Nephron (organoid): ENCODE measurements around the gene IREB2.

Experiments used
- H3K27ac Mint-ChIP-seq, 3 experiments: 2 replicates each; pipeline ENCODE4 v1.8.0; 2020; ENCODE audit warnings: mixed read lengths in 3 of 3, mild to moderate bottlenecking in 2 of 3, moderate library complexity in 1 of 3
- H3K27me3 Mint-ChIP-seq: 2 replicates; pipeline ENCODE4 v1.8.0; 2021; ENCODE audit warnings: low read depth, mild to moderate bottlenecking, moderate library complexity, mixed read lengths
- H3K36me3 Mint-ChIP-seq: 2 replicates; pipeline ENCODE4 v1.8.0; 2020; ENCODE audit warnings: low read depth, mixed read lengths
- H3K4me1 Mint-ChIP-seq: 2 replicates; pipeline ENCODE4 v1.8.0; 2020; ENCODE audit warnings: mixed read lengths
- H3K4me3 Mint-ChIP-seq, 3 experiments: 2 replicates each; pipeline ENCODE4 v1.8.0; 2020; ENCODE audit warnings: mild to moderate bottlenecking in 3 of 3, mixed read lengths in 3 of 3, moderate library complexity in 2 of 3
- H3K9me3 Mint-ChIP-seq: 2 replicates; pipeline ENCODE4 v1.8.0; 2020; ENCODE audit warnings: mixed read lengths
- CTCF ChIP-seq, 3 experiments: fragments of 200-600 bp; sonication (generic); IDR thresholded peaks; one replicate each; pipeline ENCODE4 v1.5.0; 2021; ENCODE audit warnings: antibody characterized with exemption in 3 of 3; ENCODE audit not compliant: unreplicated experiment in 3 of 3

The IREB2 gene

GRCh38 chr15:78453447-78453846 is 15.4 kb downstream of the IREB2 start:
- Mint-ChIP-seq H3K4me1 (peaks cover 67% of the 10 kb centered on the region), H3K36me3 (peaks cover 21% of the 10 kb centered on the region), H3K9me3 (no peaks in the 10 kb centered on the region), H3K27ac (peak overlapping the region in 2 of 3 experiments; percentile 4 to 5), H3K4me3 (no peak overlapping the region), H3K27me3 (no peaks in the 10 kb centered on the region)
- TF ChIP-seq CTCF (IDR thresholded peaks at IDR 0.05; ENCODE audit: unreplicated experiment in 3 of 3) = no peak

GRCh38 chr15:78454992-78455391 is 17.0 kb downstream of the IREB2 start:
- H3K9me3 Mint-ChIP-seq = no peaks in the 10 kb centered on the region

GRCh38 chr15:78455749-78456148 is 17.7 kb downstream of the IREB2 start:
- H3K27ac Mint-ChIP-seq = peak overlapping the region; percentile 61 to 87 (median 81)

More at GRCh38 chr15:78454992-78455391, 17.0 kb downstream of the IREB2 start:
- H3K36me3 Mint-ChIP-seq = peaks cover 14% of the 10 kb centered on the region
- H3K4me3 Mint-ChIP-seq = no peak overlapping the region
- H3K4me1 Mint-ChIP-seq = peaks cover 54% of the 10 kb centered on the region
- no peaks in the 10 kb centered on the region for H3K27me3 Mint-ChIP-seq
- H3K27ac Mint-ChIP-seq = peak overlapping the region; percentile 61 to 87 (median 81)
- TF ChIP-seq CTCF (IDR thresholded peaks at IDR 0.05; ENCODE audit: unreplicated experiment in 3 of 3) = no peak

GRCh38 chr15:78456426-78456825 is 18.4 kb downstream of the IREB2 start:
- Mint-ChIP-seq H3K27me3 (no peaks in the 10 kb centered on the region), H3K4me3 (no peak overlapping the region), H3K4me1 (peaks cover 60% of the 10 kb centered on the region), H3K27ac (peak overlapping the region; percentile 60 to 87 (median 81)), H3K36me3 (peaks cover 6% of the 10 kb centered on the region), H3K9me3 (no peaks in the 10 kb centered on the region)
- TF ChIP-seq CTCF (IDR thresholded peaks at IDR 0.05; ENCODE audit: unreplicated experiment in 3 of 3) = no peak

More at GRCh38 chr15:78455749-78456148, 17.7 kb downstream of the IREB2 start:
- Mint-ChIP-seq H3K4me1 (peaks cover 54% of the 10 kb centered on the region), H3K4me3 (peak overlapping the region in 1 of 3 experiments; percentile 31), H3K9me3 (no peaks in the 10 kb centered on the region), H3K27me3 (no peaks in the 10 kb centered on the region), H3K36me3 (peaks cover 6% of the 10 kb centered on the region)
- no peak for TF ChIP-seq CTCF (IDR thresholded peaks at IDR 0.05; ENCODE audit: unreplicated experiment in 3 of 3)

- TF ChIP-seq CTCF (IDR thresholded peaks at IDR 0.05; ENCODE audit: unreplicated experiment in 3 of 3) = no peak
- Mint-ChIP-seq H3K9me3 (no peaks in the 10 kb centered on the region), H3K4me1 (peaks cover 63% of the 10 kb centered on the region), H3K27ac (peak overlapping the region; percentile 36 to 74 (median 60)), H3K36me3 (peaks cover 3% of the 10 kb centered on the region), H3K4me3 (peak overlapping the region in 1 of 3 experiments; percentile 18), H3K27me3 (no peaks in the 10 kb centered on the region)
Measured at GRCh38 chr15:78457101-78457500, 19.1 kb downstream of the IREB2 start.

- TF ChIP-seq CTCF (IDR thresholded peaks at IDR 0.05; ENCODE audit: unreplicated experiment in 3 of 3) = no peak
Measured at GRCh38 chr15:78460737-78461136, 22.7 kb downstream of the IREB2 start.

More at GRCh38 chr15:78460737-78461136, 22.7 kb downstream of the IREB2 start:
- no peaks in the 10 kb centered on the region for H3K9me3 Mint-ChIP-seq
- peaks cover 26% of the 10 kb centered on the region for H3K36me3 Mint-ChIP-seq
- peaks cover 45% of the 10 kb centered on the region for H3K4me1 Mint-ChIP-seq
- no peak overlapping the region for H3K4me3 Mint-ChIP-seq
- no peak overlapping the region for H3K27ac Mint-ChIP-seq
- no peaks in the 10 kb centered on the region for H3K27me3 Mint-ChIP-seq
